Fibroblast of skin of back (primary cell): ENCODE data around the gene RFC5. TPM values are rescaled to one million over a fixed set of nuclear protein-coding genes. Genes with fewer than 3 reads are reported as not detected.
"Not testable (repeated sequence)": the region's sequence is repeated elsewhere in the genome, so short reads cannot be mapped to it uniquely, and the experiment has no call there.

Experiments used
- DNase-seq: peaks from one replicate; pipeline ENCODE4 v3.0.0-alpha.2; 2013
- polyA plus RNA-seq, 2 experiments: library from polyadenylated mRNA; unstranded; fragments of 120-200 nt; gene quantifications; one replicate each; pipeline ENCODE4 v1.2.1, GENCODE V29; 2013; ENCODE audit not compliant: insufficient read length in 2 of 2

RFC5 gene
- 20.4 TPM for polyA plus RNA-seq (2013, experiment 1 of 2; ENCODE audit: insufficient read length)
- polyA plus RNA-seq (2013, experiment 2 of 2; ENCODE audit: insufficient read length) = 6.2 TPM

- peak; percentile 96 for DNase-seq
These were observed at the start of gene RFC5 for GRCh38 chr12:118016424-118017264. Gene RFC5 (plus strand): TSS chr12:118016703. CDS start chr12:118016828, 125 bp downstream.

- DNase-seq = no peak
These were observed 49.5 kb upstream of the RFC5 start for GRCh38 chr12:117967043-117967442.

GRCh38 chr12:117967512-117967911 is 49.0 kb upstream of the RFC5 start:
- DNase-seq = no peak

- DNase-seq = no peak
These were observed 48.2 kb upstream of the RFC5 start for GRCh38 chr12:117968151-117968789.

- peak; percentile 5 for DNase-seq
These were observed 47.5 kb upstream of the RFC5 start, which contains the start of gene KSR2 for GRCh38 chr12:117968826-117969659. Gene KSR2 (minus strand): TSS chr12:117968990. CDS start chr12:117968255, 735 bp downstream.

- no peak for DNase-seq
These were observed 46.2 kb upstream of the RFC5 start for GRCh38 chr12:117970334-117970733.

- DNase-seq = no peak
These were observed 44.2 kb upstream of the RFC5 start for GRCh38 chr12:117972301-117972700.

- DNase-seq = no peak
These were observed 41.5 kb upstream of the RFC5 start for GRCh38 chr12:117975006-117975405.

- DNase-seq = no peak
These were observed 39.1 kb upstream of the RFC5 start for GRCh38 chr12:117977373-117977772.

GRCh38 chr12:117980616-117981015 is 35.9 kb upstream of the RFC5 start:
- DNase-seq = no peak

GRCh38 chr12:117981267-117981666 is 35.2 kb upstream of the RFC5 start:
- no peak for DNase-seq

GRCh38 chr12:117985182-117985581 is 31.3 kb upstream of the RFC5 start:
- peak; percentile 6 for DNase-seq

- DNase-seq = peak; percentile 62
These were observed 29.6 kb upstream of the RFC5 start for GRCh38 chr12:117986705-117987469.

- no peak for DNase-seq
These were observed 21.7 kb upstream of the RFC5 start for GRCh38 chr12:117994551-117995438.

- no peak for DNase-seq
These were observed 17.8 kb upstream of the RFC5 start for GRCh38 chr12:117998719-117999118.

GRCh38 chr12:117999806-118000205 is 16.7 kb upstream of the RFC5 start:
- DNase-seq = not testable (repeated sequence)

GRCh38 chr12:118010903-118011302 is 5.6 kb upstream of the RFC5 start:
- DNase-seq = no peak

GRCh38 chr12:118011377-118011776 is 5.1 kb upstream of the RFC5 start:
- no peak for DNase-seq

GRCh38 chr12:118011961-118012360 is 4.5 kb upstream of the RFC5 start:
- DNase-seq = no peak

- no peak for DNase-seq
These were observed 3.2 kb upstream of the RFC5 start for GRCh38 chr12:118013283-118013682.

- DNase-seq = no peak
These were observed 1.2 kb upstream of the RFC5 start for GRCh38 chr12:118015306-118015705.
